ENCODE results near the gene ARHGEF11.
"Not testable (repeated sequence)": the region's sequence is repeated elsewhere in the genome, so short reads cannot be mapped to it uniquely, and the experiment has no call there.

Gene ARHGEF11

DNA sequence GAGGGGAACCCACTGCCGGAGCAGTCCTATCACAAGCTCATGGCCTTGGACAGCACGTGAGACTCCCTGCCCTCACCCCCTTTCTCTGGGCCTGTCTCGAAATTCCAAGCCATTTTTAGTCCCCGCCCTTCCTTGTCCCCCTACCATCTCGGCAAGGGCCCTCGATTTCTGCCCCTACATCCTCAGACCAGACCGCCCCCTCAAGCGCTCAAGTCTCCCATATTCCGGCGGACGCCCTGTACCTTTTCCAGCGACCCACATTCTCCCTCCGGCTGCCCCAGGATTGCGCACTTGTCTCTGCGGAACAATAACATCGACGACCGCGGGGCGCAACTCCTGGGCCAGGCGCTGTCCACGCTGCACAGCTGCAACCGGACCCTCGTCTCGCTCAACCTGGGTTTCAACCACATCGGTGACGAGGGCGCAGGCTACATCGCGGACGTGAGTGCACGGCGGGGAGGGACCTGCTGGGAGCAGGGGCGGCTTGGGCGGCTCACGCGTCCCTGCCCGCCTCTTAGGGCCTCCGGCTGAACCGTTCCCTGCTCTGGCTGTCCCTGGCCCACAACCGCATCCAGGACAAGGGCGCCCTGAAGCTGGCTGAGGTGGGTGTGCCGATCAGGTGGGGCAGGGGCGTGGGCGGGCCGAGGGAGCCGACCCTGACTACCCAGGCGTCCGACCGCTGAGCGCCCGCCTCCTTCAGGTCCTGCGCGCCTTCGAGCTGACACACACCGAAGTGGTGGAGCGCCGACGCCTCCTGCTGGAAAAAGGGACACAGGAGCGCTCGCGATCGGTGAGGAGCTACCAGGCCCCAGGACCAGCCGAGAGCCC lies 118.1 kb downstream of the ARHGEF11 start:
- peak; percentile 50 for DNase-seq

DNA sequence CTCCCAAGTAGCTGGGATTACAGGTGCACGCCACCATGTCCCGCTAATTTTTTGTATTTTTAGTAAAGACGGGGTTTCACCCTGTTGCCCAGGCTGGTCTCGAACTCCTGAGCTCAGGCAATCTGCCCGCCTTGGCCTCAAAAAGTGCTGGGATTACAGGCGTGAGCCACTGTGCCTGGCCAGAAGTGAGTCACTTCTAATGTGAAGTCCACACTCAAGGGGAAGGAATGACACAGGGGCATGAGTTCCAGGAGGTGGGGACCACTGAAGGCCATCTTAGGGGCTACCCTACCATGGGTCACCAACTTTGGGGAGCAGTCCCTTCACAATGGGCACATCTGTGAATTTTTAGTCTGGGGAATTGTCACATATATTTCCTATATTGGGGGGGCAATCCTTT lies 118.8 kb downstream of the ARHGEF11 start:
- DNase-seq, result not testable (repeated sequence)

DNA sequence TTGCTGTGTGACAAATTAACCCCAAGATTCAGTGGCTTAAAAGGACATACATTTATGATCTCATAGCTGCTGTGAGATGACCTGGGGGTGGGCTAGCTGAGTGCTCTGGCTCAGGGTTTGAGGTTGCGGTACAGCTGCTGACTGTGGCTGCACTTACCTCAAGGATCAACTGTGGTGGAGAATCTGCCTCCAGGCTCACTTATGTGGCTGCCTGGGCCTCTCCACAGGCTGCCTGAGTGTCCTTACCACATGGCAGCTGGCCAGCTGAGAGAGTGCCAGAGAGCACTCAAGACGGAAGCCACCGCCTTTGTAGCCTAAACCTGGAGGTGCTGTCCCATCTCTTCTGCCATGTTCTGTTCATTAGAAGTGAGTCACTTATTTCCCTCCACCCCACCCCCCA lies 119.4 kb downstream of the ARHGEF11 start:
- DNase-seq, result no peak

- no peak for DNase-seq
These were observed 120.2 kb downstream of the ARHGEF11 start for GRCh38 chr1:156925154-156926010.

DNA sequence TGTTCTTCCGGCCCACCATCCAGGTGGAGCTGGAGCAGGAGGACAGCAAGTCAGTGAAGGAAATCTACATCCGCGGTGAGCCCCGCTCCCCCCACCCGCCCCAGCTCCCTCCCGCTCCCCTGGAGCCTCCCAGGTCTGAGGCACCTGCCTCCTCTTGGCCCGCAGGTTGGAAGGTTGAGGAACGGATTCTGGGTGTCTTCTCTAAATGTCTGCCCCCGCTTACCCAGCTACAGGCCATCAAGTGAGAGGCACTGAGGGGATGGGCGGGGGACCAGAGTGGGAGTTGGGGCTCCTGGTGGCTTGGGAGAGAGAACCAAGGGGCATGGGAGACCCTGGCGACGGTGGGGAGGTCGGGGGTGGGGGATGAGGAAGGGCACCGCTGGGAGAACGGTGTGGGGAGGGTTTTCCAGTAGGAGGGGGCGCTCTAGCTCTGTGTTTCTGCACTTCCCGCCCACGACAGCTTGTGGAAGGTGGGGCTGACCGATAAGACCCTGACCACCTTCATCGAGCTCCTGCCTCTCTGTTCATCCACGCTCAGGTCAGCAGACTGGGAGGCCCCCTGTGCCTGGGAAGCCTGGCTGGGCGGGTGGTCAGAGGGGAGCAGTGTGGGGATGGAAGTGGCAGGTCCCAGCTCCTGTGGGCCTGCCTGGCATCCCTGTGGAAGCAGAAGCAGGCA lies 120.9 kb downstream of the ARHGEF11 start:
- DNase-seq, result no peak

DNA sequence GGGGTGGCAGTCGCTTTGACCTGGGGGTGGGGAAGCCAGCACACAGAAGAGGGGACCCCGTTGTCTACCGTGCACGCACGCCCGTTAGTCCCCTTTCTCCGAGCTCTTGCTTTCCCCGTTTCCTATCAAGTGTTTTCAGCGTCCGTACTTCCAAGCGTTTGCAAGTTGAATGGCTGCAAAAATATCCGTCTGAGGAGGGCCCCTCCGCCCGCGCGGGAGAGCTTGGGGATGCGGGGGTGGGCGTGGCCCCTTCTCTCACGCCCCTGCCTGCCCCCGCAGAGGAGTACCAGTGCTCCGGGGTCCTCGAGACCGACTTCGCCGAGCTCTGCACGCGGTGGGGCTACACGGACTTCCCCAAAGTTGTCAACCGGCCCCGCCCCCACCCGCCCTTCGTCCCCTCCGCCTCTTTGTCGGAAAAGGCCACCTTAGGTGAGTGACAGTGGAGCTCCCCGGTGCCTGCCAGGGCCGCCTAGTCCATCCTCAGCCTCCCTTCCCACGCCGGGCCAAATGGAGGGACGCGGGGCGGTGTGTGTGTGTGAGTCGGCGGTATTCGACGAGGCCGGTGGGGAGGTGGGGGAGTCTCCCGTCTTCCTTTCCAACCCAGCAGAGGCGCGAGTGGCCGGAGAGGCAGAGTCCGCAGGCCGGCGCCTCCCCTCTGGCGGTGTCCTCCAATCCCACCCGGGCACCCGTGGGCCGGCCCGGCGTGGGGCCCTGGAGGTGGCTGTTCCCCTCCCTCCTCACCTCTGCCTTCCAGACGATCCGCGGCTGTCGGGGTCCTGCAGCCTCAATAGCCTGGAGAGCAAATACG lies 121.7 kb downstream of the ARHGEF11 start:
- DNase-seq, result no peak

DNA sequence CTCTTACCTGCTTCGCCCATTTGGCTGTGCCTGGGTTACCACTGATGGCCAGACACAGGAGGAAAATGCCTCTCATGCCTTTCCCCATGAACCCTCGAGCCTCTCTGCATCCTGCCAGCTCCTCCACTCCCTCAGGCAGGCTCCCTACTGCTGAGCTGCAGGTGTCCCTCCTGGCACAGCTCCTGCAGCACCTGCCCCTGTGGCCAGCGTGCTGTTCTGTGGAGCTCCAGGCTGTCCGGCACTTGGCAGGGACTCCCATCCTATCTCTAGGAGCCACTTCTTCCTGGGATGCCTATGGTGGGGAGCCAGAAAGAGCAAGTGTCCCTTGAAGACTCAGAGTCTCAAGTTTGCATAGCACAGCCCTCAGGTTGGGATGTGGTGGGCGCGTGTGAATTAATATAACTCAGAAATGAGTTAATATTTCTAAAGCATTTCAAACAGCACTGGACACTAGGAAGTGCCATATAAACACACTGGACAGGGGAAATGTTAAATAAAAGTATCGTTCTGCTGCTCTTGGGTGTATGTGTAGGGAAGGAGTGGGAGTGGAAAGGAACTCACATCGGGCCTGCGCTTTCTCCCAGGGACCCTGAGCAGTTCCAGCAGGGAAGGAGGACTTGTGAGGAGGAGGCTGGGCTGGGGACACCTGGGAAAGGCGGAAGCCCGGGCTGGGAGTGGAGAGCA lies 122.4 kb downstream of the ARHGEF11 start:
- no peak for DNase-seq

GRCh38 chr1:156921053-156921529 lies 124.5 kb downstream of the ARHGEF11 start:
- no peak for DNase-seq

- DNase-seq, result peak; percentile 25
These were observed 125.1 kb downstream of the ARHGEF11 start, which contains the start of gene LRRC71 for GRCh38 chr1:156920233-156921052. LRRC71 (plus strand) TSS chr1:156920632; CDS start chr1:156920804, 172 bp downstream.

GRCh38 chr1:156914440-156914856 lies 131.1 kb downstream of the ARHGEF11 start:
- DNase-seq, result no peak

DNA sequence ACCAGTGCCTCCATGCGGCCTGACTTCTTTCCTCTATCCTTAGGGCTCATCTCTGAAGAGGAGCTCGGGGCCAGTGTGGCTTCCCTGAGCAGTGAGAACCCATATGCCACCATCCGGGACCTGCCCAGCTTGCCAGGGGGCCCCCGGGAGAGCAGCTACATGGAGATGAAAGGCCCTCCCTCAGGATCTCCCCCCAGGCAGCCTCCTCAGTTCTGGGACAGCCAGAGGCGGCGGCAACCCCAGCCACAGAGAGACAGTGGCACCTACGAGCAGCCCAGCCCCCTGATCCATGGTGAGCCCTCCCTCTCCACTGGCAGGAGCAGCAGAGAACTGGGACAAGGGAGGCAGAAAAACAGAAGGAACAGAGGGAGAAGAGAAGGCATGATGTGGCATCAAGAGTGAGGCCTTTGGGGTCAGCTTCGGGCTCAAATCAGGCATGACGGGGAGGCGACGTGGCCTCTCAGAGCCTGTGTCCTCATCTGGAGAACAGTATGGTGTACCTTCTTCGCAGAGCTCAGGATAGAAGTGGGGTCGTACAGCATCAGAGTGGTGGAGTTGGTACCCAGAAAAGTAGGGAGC lies 131.6 kb downstream of the ARHGEF11 start:
- DNase-seq, result no peak

DNA sequence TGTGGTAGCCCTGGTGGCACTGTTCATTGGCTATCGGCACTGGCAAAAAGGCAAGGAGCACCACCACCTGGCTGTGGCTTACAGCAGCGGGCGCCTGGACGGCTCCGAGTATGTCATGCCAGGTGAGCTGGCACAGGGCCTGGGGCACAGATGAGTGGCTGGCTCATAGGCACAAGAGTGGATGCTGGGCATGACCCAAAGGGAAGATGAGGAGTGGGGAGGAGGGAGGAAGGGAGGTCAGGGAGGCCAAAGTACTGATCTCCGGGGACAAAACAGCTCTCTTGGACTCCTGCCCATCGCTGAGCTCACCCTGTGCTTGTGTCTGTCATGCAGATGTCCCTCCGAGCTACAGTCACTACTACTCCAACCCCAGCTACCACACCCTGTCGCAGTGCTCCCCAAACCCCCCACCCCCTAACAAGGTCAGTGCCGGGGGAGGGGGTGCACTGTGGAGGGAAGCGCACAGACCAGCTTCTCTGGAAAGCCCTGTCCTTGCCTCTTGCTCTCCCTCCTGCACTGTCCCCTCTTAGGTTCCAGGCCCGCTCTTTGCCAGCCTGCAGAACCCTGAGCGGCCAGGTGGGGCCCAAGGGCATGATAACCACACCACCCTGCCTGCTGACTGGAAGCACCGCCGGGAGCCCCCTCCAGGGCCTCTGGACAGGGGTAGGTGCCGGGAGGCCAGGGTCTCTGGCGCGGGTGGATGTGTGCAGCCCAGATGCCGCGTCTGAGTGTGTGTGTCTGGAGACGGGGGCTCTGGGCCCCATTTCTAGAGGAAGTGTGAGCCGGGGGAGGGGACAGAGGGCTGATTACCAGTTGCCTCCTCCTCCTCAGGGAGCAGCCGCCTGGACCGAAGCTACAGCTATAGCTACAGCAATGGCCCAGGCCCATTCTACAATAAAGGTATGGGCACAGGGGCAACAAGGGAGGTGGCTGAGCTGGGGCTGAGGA lies 132.4 kb downstream of the ARHGEF11 start:
- DNase-seq, result no peak

DNA sequence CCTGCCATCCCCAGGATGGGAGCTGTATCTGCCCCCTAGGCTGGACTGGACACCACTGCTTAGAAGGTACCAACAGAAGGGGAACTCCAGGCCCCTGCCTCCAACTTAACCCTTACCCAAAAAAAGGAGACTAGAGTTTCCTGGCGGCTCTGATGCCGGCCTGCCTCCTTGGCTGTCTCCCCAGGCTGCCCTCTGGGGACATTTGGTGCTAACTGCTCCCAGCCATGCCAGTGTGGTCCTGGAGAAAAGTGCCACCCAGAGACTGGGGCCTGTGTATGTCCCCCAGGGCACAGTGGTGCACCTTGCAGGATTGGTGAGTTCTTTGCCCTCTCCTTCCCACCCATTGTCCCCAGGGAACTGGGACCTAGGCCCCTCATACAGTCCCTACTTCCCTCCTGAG lies 133.2 kb downstream of the ARHGEF11 start:
- DNase-seq, result no peak

GRCh38 chr1:156911577-156912298 lies 133.8 kb downstream of the ARHGEF11 start:
- no peak for DNase-seq

DNA sequence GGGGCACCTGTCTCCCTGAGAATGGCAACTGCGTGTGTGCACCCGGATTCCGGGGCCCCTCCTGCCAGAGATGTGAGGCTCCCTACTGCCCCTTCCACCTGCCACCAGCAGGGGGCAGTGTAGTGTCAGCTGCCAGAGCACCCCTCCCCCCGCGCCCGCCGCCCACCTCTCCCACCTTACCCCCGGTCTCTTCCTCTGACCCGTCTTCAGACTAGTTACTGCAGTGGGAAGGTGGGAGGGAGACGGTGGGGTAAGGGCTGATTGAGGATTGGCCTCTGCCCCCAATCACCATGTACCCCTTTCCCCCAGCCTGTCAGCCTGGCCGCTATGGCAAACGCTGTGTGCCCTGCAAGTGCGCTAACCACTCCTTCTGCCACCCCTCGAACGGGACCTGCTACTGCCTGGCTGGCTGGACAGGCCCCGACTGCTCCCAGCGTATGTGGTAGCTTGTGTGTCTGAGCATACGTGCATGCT lies 135.2 kb downstream of the ARHGEF11 start:
- peak; percentile 42 for DNase-seq

- no peak for DNase-seq
These were observed 135.9 kb downstream of the ARHGEF11 start for GRCh38 chr1:156909671-156910070.

DNA sequence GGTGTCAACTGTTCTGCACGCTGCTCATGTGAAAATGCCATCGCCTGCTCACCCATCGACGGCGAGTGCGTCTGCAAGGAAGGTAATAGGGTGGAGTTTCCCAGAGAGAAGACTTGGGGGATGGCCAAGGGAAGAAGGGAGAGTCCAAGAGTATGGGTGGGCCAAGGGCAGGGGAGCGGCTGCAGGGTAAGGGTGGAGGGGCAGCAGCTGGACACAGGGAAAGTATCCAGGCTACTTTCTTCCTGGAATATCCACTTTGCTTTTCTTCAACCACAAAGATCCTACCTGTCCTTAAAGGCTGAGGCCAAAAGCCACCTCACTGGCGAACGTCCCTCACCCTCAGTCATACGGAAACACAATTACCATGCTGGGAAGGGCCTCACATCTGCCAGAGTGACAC lies 136.6 kb downstream of the ARHGEF11 start:
- no peak for DNase-seq

- no peak for DNase-seq
These were observed 137.0 kb downstream of the ARHGEF11 start for GRCh38 chr1:156908541-156908940.
